Endodermal cell (in vitro differentiated cells): ENCODE data around the gene PATE2. TPM values are rescaled to one million over a fixed set of nuclear protein-coding genes. Genes with fewer than 3 reads are reported as not detected.

Source experiments
- DNase-seq: peaks from one replicate; pipeline ENCODE4 v3.0.0-alpha.2; 2017
- H3K27ac ChIP-seq: 2 replicates; pipeline ENCODE4 v1.5.1; 2013; ENCODE audit warnings: mild to moderate bottlenecking, low read depth, low read length, moderate library complexity
- H3K27me3 ChIP-seq: 2 replicates; pipeline ENCODE4 v1.6.1; 2013; ENCODE audit warnings: mild to moderate bottlenecking, low read length, moderate library complexity; ENCODE audit not compliant: insufficient read depth, control insufficient read depth, poor library complexity, severe bottlenecking
- H3K36me3 ChIP-seq: 2 replicates; pipeline ENCODE4 v1.7.0; 2013; ENCODE audit warnings: mild to moderate bottlenecking, low read length, moderate library complexity; ENCODE audit not compliant: control insufficient read depth, insufficient read depth
- H3K4me1 ChIP-seq: one replicate; pipeline ENCODE4 v1.7.0; 2013; ENCODE audit warnings: low read length; ENCODE audit not compliant: control insufficient read depth, insufficient read depth
- H3K4me3 ChIP-seq: 2 replicates; pipeline ENCODE4 v1.5.1; 2013; ENCODE audit warnings: mild to moderate bottlenecking, low read length, moderate library complexity
- H3K9ac ChIP-seq: 2 replicates; pipeline ENCODE4 v1.6.1; 2013; ENCODE audit warnings: mild to moderate bottlenecking, low read length, moderate library complexity; ENCODE audit not compliant: poor library complexity, severe bottlenecking; ENCODE audit errors: extremely low read depth
- H3K9me3 ChIP-seq: 2 replicates; pipeline ENCODE4 v1.6.1; 2013; ENCODE audit warnings: mild to moderate bottlenecking, low read length, moderate library complexity; ENCODE audit not compliant: control insufficient read depth
- H3K27ac Mint-ChIP-seq: 2 replicates; pipeline ENCODE4 v1.8.0; 2020; ENCODE audit warnings: mixed read lengths
- H3K27me3 Mint-ChIP-seq: 2 replicates; pipeline ENCODE4 v1.8.0; 2021; ENCODE audit warnings: mild to moderate bottlenecking, mixed read lengths; ENCODE audit not compliant: insufficient read depth
- H3K36me3 Mint-ChIP-seq: 2 replicates; pipeline ENCODE4 v1.8.0; 2020; ENCODE audit warnings: low read depth, mixed read lengths
- H3K4me1 Mint-ChIP-seq: 2 replicates; pipeline ENCODE4 v1.8.0; 2020; ENCODE audit warnings: mixed read lengths
- H3K4me3 Mint-ChIP-seq: 2 replicates; pipeline ENCODE4 v1.8.0; 2020; ENCODE audit warnings: mild to moderate bottlenecking, moderate library complexity, mixed read lengths
- H3K9me3 Mint-ChIP-seq: 2 replicates; pipeline ENCODE4 v1.8.0; 2020; ENCODE audit warnings: mild to moderate bottlenecking, mixed read lengths
- WGBS, 2 experiments: methylation state at CpG; one replicate each; pipeline versions ENCODE4 v1.1.5 to v1.1.7; 2013; ENCODE audit warnings: missing lambda C conversion rate in 2 of 2, mixed read lengths in 1 of 2; ENCODE audit not compliant: insufficient coverage in 1 of 2, insufficient read length in 1 of 2; 5-methylcytosine and 5-hydroxymethylcytosine counted together
- total RNA-seq, 2 donors: library from RNA; stranded (reverse); fragmentation: NEBNext Ultra II Directional in 1 of 2; extraction: Animal tissue kit (Norgen Biotek cat#: 25700) in 1 of 2; gene quantifications; 2 replicates in 1 of 2; 3 replicates in 1 of 2; pipeline ENCODE4 v1.2.1, GENCODE V29; 2021
- TF ChIP-seq, protein P1 (sequence below): fragments of 200-600 bp; sonication (generic); conservative IDR thresholded peaks from 2 replicates; pipeline ENCODE4 v1.5.0; 2021; ENCODE audit warnings: antibody characterized with exemption, mild to moderate bottlenecking

Gene PATE2
- total RNA-seq, 2 donors from 2014 or later: 0.79 TPM; not detected in 1

DNA sequence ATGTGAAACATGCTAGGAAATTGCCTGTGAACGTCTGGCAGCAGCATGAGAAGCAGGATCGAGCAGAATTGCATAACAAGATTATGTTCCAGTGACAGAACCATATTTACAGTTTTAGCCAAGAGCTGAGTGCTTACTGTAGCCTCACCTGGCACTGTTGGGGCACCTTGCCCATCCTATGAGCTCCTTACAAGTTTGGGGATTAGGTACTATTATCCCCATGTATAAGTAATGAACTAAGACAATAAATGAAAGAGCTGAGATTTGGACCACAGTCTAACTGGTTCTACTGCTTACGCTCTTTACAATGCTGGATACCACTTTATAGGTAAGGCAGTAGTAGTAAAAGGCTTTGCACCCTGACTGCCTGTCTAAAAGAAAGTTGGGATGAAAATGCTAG, 49.7 kb downstream of the PATE2 start:
- Mint-ChIP-seq H3K9me3 (no peaks in the 10 kb centered on the region), H3K4me1 (no peaks in the 10 kb centered on the region), H3K4me3 (no peak overlapping the region), H3K27ac (no peak overlapping the region), H3K27me3 (peaks cover 1% of the 10 kb centered on the region), H3K36me3 (no peaks in the 10 kb centered on the region)
- 84 to 92% methylated on average over 2 to 3 of the region's 3 CpGs for WGBS, 2 experiments
- no peaks in the 10 kb centered on the region for H3K9me3 ChIP-seq
- no peak overlapping the region for H3K4me3 ChIP-seq
- H3K36me3 ChIP-seq: no peaks in the 10 kb centered on the region
- H3K27me3 ChIP-seq: no peaks in the 10 kb centered on the region
- DNase-seq: no peak
- TF ChIP-seq, protein P1, sequence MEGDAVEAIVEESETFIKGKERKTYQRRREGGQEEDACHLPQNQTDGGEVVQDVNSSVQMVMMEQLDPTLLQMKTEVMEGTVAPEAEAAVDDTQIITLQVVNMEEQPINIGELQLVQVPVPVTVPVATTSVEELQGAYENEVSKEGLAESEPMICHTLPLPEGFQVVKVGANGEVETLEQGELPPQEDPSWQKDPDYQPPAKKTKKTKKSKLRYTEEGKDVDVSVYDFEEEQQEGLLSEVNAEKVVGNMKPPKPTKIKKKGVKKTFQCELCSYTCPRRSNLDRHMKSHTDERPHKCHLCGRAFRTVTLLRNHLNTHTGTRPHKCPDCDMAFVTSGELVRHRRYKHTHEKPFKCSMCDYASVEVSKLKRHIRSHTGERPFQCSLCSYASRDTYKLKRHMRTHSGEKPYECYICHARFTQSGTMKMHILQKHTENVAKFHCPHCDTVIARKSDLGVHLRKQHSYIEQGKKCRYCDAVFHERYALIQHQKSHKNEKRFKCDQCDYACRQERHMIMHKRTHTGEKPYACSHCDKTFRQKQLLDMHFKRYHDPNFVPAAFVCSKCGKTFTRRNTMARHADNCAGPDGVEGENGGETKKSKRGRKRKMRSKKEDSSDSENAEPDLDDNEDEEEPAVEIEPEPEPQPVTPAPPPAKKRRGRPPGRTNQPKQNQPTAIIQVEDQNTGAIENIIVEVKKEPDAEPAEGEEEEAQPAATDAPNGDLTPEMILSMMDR: no peak
- no peak overlapping the region for H3K9ac ChIP-seq
- H3K4me1 ChIP-seq: no peaks in the 10 kb centered on the region
- no peak overlapping the region for H3K27ac ChIP-seq

Other genes with a start within 250 kb of the PATE2 start
- 100 to 1,000 TPM; 102 to 110 TPM for gene EI24, start 209.4 kb downstream of the PATE2 start, total RNA-seq
- 100 to 1,000 TPM; 158 to 159 TPM for gene STT3A, start 186.0 kb downstream of the PATE2 start, total RNA-seq
- 100 to 1,000 TPM; 103 to 123 TPM for gene CHEK1, start 153.7 kb downstream of the PATE2 start, total RNA-seq
- gene ACRV1, start 98.0 kb downstream of the PATE2 start, total RNA-seq: under 1 TPM in 1 of 2 donors, not detected in 1; 0.37 TPM
- gene PATE1, start 32.5 kb downstream of the PATE2 start, total RNA-seq: not detected
- gene PATE3, start 9.3 kb upstream of the PATE2 start, total RNA-seq: not detected
- gene PATE4, start 54.5 kb upstream of the PATE2 start, total RNA-seq: not detected
- 1 to 10 TPM; 6.6 to 7.7 TPM for gene HYLS1, start 108.8 kb upstream of the PATE2 start, total RNA-seq
- 10 to 100 TPM; 12.6 to 13.7 TPM for gene PUS3, start 124.4 kb upstream of the PATE2 start, total RNA-seq
- gene DDX25, start 125.7 kb upstream of the PATE2 start, total RNA-seq: 1 to 10 TPM; 3.3 to 8.4 TPM
- gene VSIG10L2, start 167.2 kb upstream of the PATE2 start, total RNA-seq: not detected